ENCODE data around the gene TOX3. TPM values are rescaled to one million over a fixed set of nuclear protein-coding genes. Genes with fewer than 3 reads are reported as not detected.

The TOX3 gene
- polyA plus RNA-seq, 1 of the 3 experiments (the other 2 are of a cell fraction): not detected

DNA sequence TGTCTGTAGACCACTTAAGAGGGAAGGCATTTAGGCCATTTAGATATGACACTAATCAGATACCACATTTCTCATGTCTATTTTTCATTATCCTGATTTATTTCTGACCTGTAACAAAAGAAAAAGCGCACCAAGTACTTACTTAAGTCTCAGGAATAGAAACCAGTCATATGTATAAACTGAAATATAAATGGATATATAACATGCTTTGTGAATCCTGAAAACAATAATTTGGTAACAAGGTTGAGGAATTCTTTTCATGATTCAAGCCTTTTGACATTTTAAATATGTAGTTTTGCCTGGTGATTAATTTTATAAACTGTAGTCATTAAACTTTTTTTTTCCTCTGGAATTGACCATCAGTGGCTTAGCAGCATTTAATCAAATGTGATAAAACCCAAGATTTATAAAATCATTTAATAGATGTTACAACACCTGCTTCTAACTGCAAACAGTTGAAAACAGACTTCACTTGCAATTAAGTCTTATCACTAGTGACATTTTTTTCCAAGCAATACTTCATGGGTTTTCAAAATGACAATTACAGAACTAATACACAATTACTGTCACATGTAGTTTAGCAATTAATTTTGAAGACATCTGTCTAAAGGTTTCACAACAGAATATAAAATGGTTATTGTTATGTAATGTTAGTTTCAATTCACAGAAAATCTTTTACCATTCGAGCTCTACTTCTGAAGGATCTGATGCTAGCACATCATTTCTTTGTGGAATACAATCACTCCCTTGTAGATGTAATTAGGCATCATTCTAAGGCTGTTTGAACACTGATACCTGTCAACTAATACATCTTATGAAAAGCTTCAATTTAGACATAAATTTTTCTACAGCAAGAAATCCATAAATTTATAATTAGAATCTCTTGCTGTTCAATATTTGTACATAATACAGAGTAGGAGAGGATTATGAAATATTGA lies 110.3 kb downstream of the TOX3 start (continued):
- TF ChIP-seq, protein P1, sequence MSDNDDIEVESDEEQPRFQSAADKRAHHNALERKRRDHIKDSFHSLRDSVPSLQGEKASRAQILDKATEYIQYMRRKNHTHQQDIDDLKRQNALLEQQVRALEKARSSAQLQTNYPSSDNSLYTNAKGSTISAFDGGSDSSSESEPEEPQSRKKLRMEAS (IDR thresholded peaks at IDR 0.05; ENCODE audit: low read depth): no peak
- no peak for TF ChIP-seq SIN3A (IDR thresholded peaks at IDR 0.05; ENCODE audit: borderline replicate concordance, low read depth, low read length)
- TF ChIP-seq CHD2 (IDR thresholded peaks at IDR 0.05; ENCODE audit: low read length, partially characterized antibody): no peak

DNA sequence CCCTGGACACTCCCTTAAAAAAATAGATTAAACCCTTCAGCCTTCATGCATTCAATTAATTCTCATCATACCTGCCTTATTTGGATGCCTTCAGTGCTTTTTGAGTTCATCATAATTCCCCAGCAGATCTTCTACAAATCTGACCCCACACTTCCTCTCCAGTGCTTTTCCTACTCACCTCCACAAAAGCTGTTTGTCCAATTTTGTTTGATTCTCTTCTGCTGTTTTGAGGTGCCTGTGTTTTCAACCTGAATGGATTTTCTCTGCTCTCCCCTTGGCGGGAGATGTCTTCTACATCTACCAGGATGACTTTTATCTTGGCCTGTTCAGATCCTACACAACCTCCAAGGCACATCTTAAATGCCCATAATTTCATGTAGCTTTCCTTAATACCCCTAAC lies 112.7 kb downstream of the TOX3 start:
- no peaks in the 10 kb centered on the region for H3K36me3 ChIP-seq (replicated peaks in 1 of 2; ENCODE audit: control insufficient read depth in 1 of 2, insufficient read depth in 2 of 2, low read length in 1 of 2)
- H3K4me1 ChIP-seq (ENCODE audit: control insufficient read depth in 1 of 2, insufficient read depth in 2 of 2, low read depth in 1 of 2, low read length in 1 of 2): no peaks in the 10 kb centered on the region; a peak in 1 of 4 replicates
- H3K4me2 ChIP-seq: no peak overlapping the region
- no peaks in the 10 kb centered on the region for H3K79me2 ChIP-seq (ENCODE audit: insufficient read depth)
- no peak overlapping the region for H3K9ac ChIP-seq
- no peak overlapping the region for H2AFZ ChIP-seq (ENCODE audit: low read depth)
- POLR2A ChIA-PET: no interaction called here
- H3K4me3 ChIP-seq (ENCODE audit: low read depth in 2 of 2, low read length in 1 of 2): no peak overlapping the region
- H3K9me3 ChIP-seq: no peaks in the 10 kb centered on the region
- WGBS (ENCODE audit: low lambda C conversion rate): 3% methylated on average over 1 of the region's 1 CpG
- H3K27ac ChIP-seq (ENCODE audit: low read depth in 2 of 2, low read length in 1 of 2): no peak overlapping the region
- DNase-seq: no peak
- H4K20me1 ChIP-seq (ENCODE audit: insufficient read depth): no peaks in the 10 kb centered on the region
- TF ChIP-seq, protein P2, sequence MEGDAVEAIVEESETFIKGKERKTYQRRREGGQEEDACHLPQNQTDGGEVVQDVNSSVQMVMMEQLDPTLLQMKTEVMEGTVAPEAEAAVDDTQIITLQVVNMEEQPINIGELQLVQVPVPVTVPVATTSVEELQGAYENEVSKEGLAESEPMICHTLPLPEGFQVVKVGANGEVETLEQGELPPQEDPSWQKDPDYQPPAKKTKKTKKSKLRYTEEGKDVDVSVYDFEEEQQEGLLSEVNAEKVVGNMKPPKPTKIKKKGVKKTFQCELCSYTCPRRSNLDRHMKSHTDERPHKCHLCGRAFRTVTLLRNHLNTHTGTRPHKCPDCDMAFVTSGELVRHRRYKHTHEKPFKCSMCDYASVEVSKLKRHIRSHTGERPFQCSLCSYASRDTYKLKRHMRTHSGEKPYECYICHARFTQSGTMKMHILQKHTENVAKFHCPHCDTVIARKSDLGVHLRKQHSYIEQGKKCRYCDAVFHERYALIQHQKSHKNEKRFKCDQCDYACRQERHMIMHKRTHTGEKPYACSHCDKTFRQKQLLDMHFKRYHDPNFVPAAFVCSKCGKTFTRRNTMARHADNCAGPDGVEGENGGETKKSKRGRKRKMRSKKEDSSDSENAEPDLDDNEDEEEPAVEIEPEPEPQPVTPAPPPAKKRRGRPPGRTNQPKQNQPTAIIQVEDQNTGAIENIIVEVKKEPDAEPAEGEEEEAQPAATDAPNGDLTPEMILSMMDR (IDR thresholded peaks at IDR 0.05): no peak
- TF ChIP-seq, protein P3, sequence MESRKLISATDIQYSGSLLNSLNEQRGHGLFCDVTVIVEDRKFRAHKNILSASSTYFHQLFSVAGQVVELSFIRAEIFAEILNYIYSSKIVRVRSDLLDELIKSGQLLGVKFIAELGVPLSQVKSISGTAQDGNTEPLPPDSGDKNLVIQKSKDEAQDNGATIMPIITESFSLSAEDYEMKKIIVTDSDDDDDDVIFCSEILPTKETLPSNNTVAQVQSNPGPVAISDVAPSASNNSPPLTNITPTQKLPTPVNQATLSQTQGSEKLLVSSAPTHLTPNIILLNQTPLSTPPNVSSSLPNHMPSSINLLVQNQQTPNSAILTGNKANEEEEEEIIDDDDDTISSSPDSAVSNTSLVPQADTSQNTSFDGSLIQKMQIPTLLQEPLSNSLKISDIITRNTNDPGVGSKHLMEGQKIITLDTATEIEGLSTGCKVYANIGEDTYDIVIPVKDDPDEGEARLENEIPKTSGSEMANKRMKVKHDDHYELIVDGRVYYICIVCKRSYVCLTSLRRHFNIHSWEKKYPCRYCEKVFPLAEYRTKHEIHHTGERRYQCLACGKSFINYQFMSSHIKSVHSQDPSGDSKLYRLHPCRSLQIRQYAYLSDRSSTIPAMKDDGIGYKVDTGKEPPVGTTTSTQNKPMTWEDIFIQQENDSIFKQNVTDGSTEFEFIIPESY (IDR thresholded peaks at IDR 0.05; ENCODE audit: borderline replicate concordance, low read depth): no peak
- TF ChIP-seq NRF1 (IDR thresholded peaks at IDR 0.05; ENCODE audit: low read depth, low read length): no peak
- TF ChIP-seq FOSL2 (IDR thresholded peaks at IDR 0.05; ENCODE audit: borderline replicate concordance, low read depth): no peak
- TF ChIP-seq EZH2phosphoT487 (IDR thresholded peaks at IDR 0.05; ENCODE audit: borderline replicate concordance, low read depth): no peak
- no peak for TF ChIP-seq RXRA (IDR thresholded peaks at IDR 0.05; ENCODE audit: borderline replicate concordance, low read depth)
- TF ChIP-seq POLR2AphosphoS5 (IDR thresholded peaks at IDR 0.05; ENCODE audit: low read depth, low read length): no peak
- TF ChIP-seq MEF2A (IDR thresholded peaks at IDR 0.05; ENCODE audit: borderline replicate concordance, low read depth): no peak
- TF ChIP-seq CHD2 (IDR thresholded peaks at IDR 0.05; ENCODE audit: low read length, partially characterized antibody): no peak
- no peak for TF ChIP-seq NFIC (IDR thresholded peaks at IDR 0.05; ENCODE audit: borderline replicate concordance)
- TF ChIP-seq YY1 (IDR thresholded peaks at IDR 0.05; ENCODE audit: low read depth): no peak
- no peak for TF ChIP-seq ELF1 (IDR thresholded peaks at IDR 0.05)
- TF ChIP-seq JUND (IDR thresholded peaks at IDR 0.05): no peak
- TF ChIP-seq, protein P4, sequence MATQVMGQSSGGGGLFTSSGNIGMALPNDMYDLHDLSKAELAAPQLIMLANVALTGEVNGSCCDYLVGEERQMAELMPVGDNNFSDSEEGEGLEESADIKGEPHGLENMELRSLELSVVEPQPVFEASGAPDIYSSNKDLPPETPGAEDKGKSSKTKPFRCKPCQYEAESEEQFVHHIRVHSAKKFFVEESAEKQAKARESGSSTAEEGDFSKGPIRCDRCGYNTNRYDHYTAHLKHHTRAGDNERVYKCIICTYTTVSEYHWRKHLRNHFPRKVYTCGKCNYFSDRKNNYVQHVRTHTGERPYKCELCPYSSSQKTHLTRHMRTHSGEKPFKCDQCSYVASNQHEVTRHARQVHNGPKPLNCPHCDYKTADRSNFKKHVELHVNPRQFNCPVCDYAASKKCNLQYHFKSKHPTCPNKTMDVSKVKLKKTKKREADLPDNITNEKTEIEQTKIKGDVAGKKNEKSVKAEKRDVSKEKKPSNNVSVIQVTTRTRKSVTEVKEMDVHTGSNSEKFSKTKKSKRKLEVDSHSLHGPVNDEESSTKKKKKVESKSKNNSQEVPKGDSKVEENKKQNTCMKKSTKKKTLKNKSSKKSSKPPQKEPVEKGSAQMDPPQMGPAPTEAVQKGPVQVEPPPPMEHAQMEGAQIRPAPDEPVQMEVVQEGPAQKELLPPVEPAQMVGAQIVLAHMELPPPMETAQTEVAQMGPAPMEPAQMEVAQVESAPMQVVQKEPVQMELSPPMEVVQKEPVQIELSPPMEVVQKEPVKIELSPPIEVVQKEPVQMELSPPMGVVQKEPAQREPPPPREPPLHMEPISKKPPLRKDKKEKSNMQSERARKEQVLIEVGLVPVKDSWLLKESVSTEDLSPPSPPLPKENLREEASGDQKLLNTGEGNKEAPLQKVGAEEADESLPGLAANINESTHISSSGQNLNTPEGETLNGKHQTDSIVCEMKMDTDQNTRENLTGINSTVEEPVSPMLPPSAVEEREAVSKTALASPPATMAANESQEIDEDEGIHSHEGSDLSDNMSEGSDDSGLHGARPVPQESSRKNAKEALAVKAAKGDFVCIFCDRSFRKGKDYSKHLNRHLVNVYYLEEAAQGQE (IDR thresholded peaks at IDR 0.05; ENCODE audit: low read depth, low read length): no peak
- TF ChIP-seq RAD21 (IDR thresholded peaks at IDR 0.05; ENCODE audit: low read length): no peak
- TF ChIP-seq SIN3A (IDR thresholded peaks at IDR 0.05; ENCODE audit: borderline replicate concordance, low read depth, low read length): no peak
- TF ChIP-seq, protein P5, sequence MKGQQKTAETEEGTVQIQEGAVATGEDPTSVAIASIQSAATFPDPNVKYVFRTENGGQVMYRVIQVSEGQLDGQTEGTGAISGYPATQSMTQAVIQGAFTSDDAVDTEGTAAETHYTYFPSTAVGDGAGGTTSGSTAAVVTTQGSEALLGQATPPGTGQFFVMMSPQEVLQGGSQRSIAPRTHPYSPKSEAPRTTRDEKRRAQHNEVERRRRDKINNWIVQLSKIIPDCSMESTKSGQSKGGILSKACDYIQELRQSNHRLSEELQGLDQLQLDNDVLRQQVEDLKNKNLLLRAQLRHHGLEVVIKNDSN (IDR thresholded peaks at IDR 0.05; ENCODE audit: borderline replicate concordance, low read depth): no peak
- TF ChIP-seq RCOR1 (IDR thresholded peaks at IDR 0.05; ENCODE audit: low read length): no peak
- TF ChIP-seq GABPA (IDR thresholded peaks at IDR 0.05; ENCODE audit: low read depth): no peak
- H3K27me3 ChIP-seq (ENCODE audit: insufficient read depth): no peaks in the 10 kb centered on the region
- no peaks in the 10 kb centered on the region for H3K9me2 ChIP-seq
- no peaks in the 10 kb centered on the region for H3F3A ChIP-seq (replicated peaks; ENCODE audit: insufficient read depth)
- CTCF ChIA-PET: interaction anchor here (0.6 to 1.1 kb wide), 2 partner anchors 10 to 32 kb away, joined by 3 read pairs; no protein-coding TSS in a partner anchor
